HEK293 (cell line): ENCODE measurements around the gene FBLN2.

Experiments
- CTCF ChIA-PET: fragments of 350-600 bp; formaldehyde crosslinking; extraction: SDS; loops from one replicate; lab custom pipeline; 2021; ENCODE audit warnings: antibody characterized with exemption; lab: Yijun Ruan, JAX
- POLR2A ChIA-PET: fragments of 300-600 bp; formaldehyde crosslinking; extraction: SDS; loops from one replicate; lab custom pipeline; 2020; ENCODE audit warnings: antibody characterized with exemption, inconsistent platforms; lab: Yijun Ruan, JAX
- H3K27ac ChIP-seq: fragments of 200-500 bp; sonication (Bioruptor generic); 2 replicates; pipeline ENCODE4 v1.5.1; 2014; ENCODE audit warnings: low read depth, low read length, control low read depth, inconsistent platforms; ENCODE audit errors: extremely low read depth
- H3K36me3 ChIP-seq, 2 experiments: fragments of 200-500 bp in 1 of 2; sonication (Bioruptor generic) in 1 of 2; 1 replicate in 1 of 2; 2 replicates in 1 of 2; pipeline ENCODE4 v1.5.1; 2014 to 2017; ENCODE audit warnings: inconsistent platforms in 2 of 2, low read length in 2 of 2; ENCODE audit not compliant: control insufficient read depth in 2 of 2, insufficient read depth in 1 of 2
- H3K4me1 ChIP-seq: fragments of 200-500 bp; sonication (Bioruptor generic); 2 replicates; pipeline ENCODE4 v1.5.1; 2014; ENCODE audit warnings: mild to moderate bottlenecking, low read length, inconsistent platforms; ENCODE audit not compliant: control insufficient read depth, insufficient read depth
- H3K4me3 ChIP-seq: 2 replicates; pipeline ENCODE4 v1.5.1; 2011; ENCODE audit warnings: low read depth, mild to moderate bottlenecking, control low read depth, low read length, moderate library complexity
- H3K9me3 ChIP-seq: fragments of 200-500 bp; sonication (Bioruptor generic); 2 replicates; pipeline ENCODE4 v1.5.1; 2014; ENCODE audit warnings: low read depth, low read length, inconsistent platforms; ENCODE audit not compliant: control insufficient read depth, insufficient read depth
- EGR2 ChIP-seq: fragments of 450-650 bp; formaldehyde crosslinking; IDR thresholded peaks from 2 replicates; pipeline ENCODE4 v1.5.1; 2016; ENCODE audit warnings: low read depth, missing biosample characterization, missing genetic modification characterization
- GLIS1 ChIP-seq: fragments of 450-650 bp; formaldehyde crosslinking; IDR thresholded peaks from 2 replicates; pipeline ENCODE4 v1.5.1; 2016; ENCODE audit warnings: missing biosample characterization, missing genetic modification characterization
- HOXC10 ChIP-seq: sonication (generic); formaldehyde crosslinking; IDR thresholded peaks from 2 replicates; pipeline ENCODE4 v1.8.1; 2023; ENCODE audit warnings: mild to moderate bottlenecking, missing genetic modification reagents
- MEIS1 ChIP-seq: sonication (generic); formaldehyde crosslinking; IDR thresholded peaks from 2 replicates; pipeline ENCODE4 v1.8.1; 2022; ENCODE audit warnings: missing genetic modification reagents, mild to moderate bottlenecking, borderline replicate concordance
- MYNN ChIP-seq: fragments of 450-650 bp; formaldehyde crosslinking; IDR thresholded peaks from 2 replicates; pipeline ENCODE4 v1.5.1; 2016; ENCODE audit warnings: missing biosample characterization, missing genetic modification characterization, borderline replicate concordance
- SP7 ChIP-seq: fragments of 450-650 bp; formaldehyde crosslinking; IDR thresholded peaks from 2 replicates; pipeline ENCODE4 v1.5.1; 2016; ENCODE audit warnings: missing biosample characterization, missing genetic modification characterization
- TSHZ1 ChIP-seq: fragments of 450-650 bp; formaldehyde crosslinking; IDR thresholded peaks from 2 replicates; pipeline ENCODE4 v1.5.1; 2016; ENCODE audit warnings: missing biosample characterization, missing genetic modification characterization, borderline replicate concordance
- YY2 ChIP-seq: fragments of 450-650 bp; formaldehyde crosslinking; IDR thresholded peaks from 2 replicates; pipeline ENCODE4 v1.5.1; 2016; ENCODE audit warnings: missing biosample characterization, missing genetic modification characterization
- ZBTB1 ChIP-seq: fragments of 450-650 bp; formaldehyde crosslinking; IDR thresholded peaks from 2 replicates; pipeline ENCODE4 v1.5.1; 2016; ENCODE audit warnings: missing biosample characterization, missing genetic modification characterization
- ZBTB17 ChIP-seq: fragments of 450-650 bp; formaldehyde crosslinking; IDR thresholded peaks from 2 replicates; pipeline ENCODE4 v1.5.1; 2016; ENCODE audit warnings: missing biosample characterization, missing genetic modification characterization
- ZBTB8A ChIP-seq: fragments of 450-650 bp; formaldehyde crosslinking; IDR thresholded peaks from 2 replicates; pipeline ENCODE4 v1.5.1; 2016; ENCODE audit warnings: missing biosample characterization, missing genetic modification characterization
- ZFP37 ChIP-seq: fragments of 450-650 bp; formaldehyde crosslinking; IDR thresholded peaks from 2 replicates; pipeline ENCODE4 v1.5.1; 2016; ENCODE audit warnings: missing biosample characterization, missing genetic modification characterization
- ZNF133 ChIP-seq: fragments of 450-650 bp; formaldehyde crosslinking; IDR thresholded peaks from 2 replicates; pipeline ENCODE4 v1.5.1; 2016; ENCODE audit warnings: missing biosample characterization, missing genetic modification characterization
- ZNF214 ChIP-seq: fragments of 450-650 bp; formaldehyde crosslinking; IDR thresholded peaks from 2 replicates; pipeline ENCODE4 v1.5.1; 2017; ENCODE audit warnings: missing biosample characterization, mild to moderate bottlenecking, missing genetic modification characterization, borderline replicate concordance
- ZNF248 ChIP-seq: fragments of 450-650 bp; formaldehyde crosslinking; IDR thresholded peaks from 2 replicates; pipeline ENCODE4 v1.5.1; 2017; ENCODE audit warnings: missing biosample characterization, missing genetic modification characterization
- ZNF341 ChIP-seq: fragments of 450-650 bp; formaldehyde crosslinking; IDR thresholded peaks from 2 replicates; pipeline ENCODE4; 2016; ENCODE audit warnings: low read depth, missing biosample characterization, missing genetic modification characterization
- ZNF521 ChIP-seq: fragments of 450-650 bp; formaldehyde crosslinking; IDR thresholded peaks from 2 replicates; pipeline ENCODE4 v1.5.1; 2017; ENCODE audit warnings: missing biosample characterization, mild to moderate bottlenecking, missing genetic modification characterization
- ZNF621 ChIP-seq: fragments of 450-650 bp; formaldehyde crosslinking; IDR thresholded peaks from 2 replicates; pipeline ENCODE4 v1.5.1; 2017; ENCODE audit warnings: missing biosample characterization, missing genetic modification characterization
- ZNF654 ChIP-seq: fragments of 450-650 bp; formaldehyde crosslinking; IDR thresholded peaks from 2 replicates; pipeline ENCODE4 v1.5.1; 2016; ENCODE audit warnings: low read depth, missing biosample characterization, missing genetic modification characterization
- ZNF777 ChIP-seq: fragments of 450-650 bp; formaldehyde crosslinking; IDR thresholded peaks from 2 replicates; pipeline ENCODE4 v1.5.1; 2017; ENCODE audit warnings: missing biosample characterization, missing genetic modification characterization, borderline replicate concordance
- ZNF837 ChIP-seq: fragments of 450-650 bp; formaldehyde crosslinking; IDR thresholded peaks from 2 replicates; pipeline ENCODE4 v1.5.1; 2016; ENCODE audit warnings: missing biosample characterization, missing genetic modification characterization
- ZXDB ChIP-seq: fragments of 450-650 bp; formaldehyde crosslinking; IDR thresholded peaks from 2 replicates; pipeline ENCODE4 v1.5.1; 2016; ENCODE audit warnings: missing biosample characterization, missing genetic modification characterization
- TF ChIP-seq, protein P1 (sequence below): fragments of 450-650 bp; formaldehyde crosslinking; IDR thresholded peaks from 2 replicates; pipeline ENCODE4 v1.5.1; 2017; ENCODE audit warnings: missing biosample characterization, missing genetic modification characterization

The FBLN2 gene

GRCh38 chr3:13657660-13658435 lies 108.9 kb downstream of the FBLN2 start (continued):
- no peak for TF ChIP-seq TSHZ1 (tag by site-specific recombination)
- TF ChIP-seq ZBTB8A (tag by site-specific recombination), result 0 out of 2 replicates have a peak, but pooled peaks have one; percentile 26
- TF ChIP-seq ZNF133 (tag by site-specific recombination), result no peak
- no peak for TF ChIP-seq ZNF777 (tag by site-specific recombination)
- no peak for TF ChIP-seq ZNF621
- TF ChIP-seq ZBTB1 (tag by site-specific recombination), result no peak
- TF ChIP-seq YY2 (tag by site-specific recombination), result no peak
- TF ChIP-seq HOXC10 (CRISPR knock-in tag), result no peak
- no peak for TF ChIP-seq ZNF214 (tag by site-specific recombination)
- TF ChIP-seq ZNF837, result no peak
- TF ChIP-seq MEIS1 (CRISPR knock-in tag), result no peak
- no peak for TF ChIP-seq ZNF521 (tag by site-specific recombination)
- peak; percentile 58; the same call in 1 of the 2 replicates for TF ChIP-seq GLIS1 (tag by site-specific recombination)
- no peak for TF ChIP-seq MYNN (tag by site-specific recombination)
- no peak for TF ChIP-seq ZNF341
- peak; percentile 28; the same call in 1 of the 2 replicates for TF ChIP-seq ZBTB17 (tag by site-specific recombination)
- TF ChIP-seq ZNF654 (tag by site-specific recombination), result peak; percentile 82
- TF ChIP-seq ZXDB (tag by site-specific recombination), result no peak
- TF ChIP-seq SP7, result no peak
- TF ChIP-seq ZFP37 (tag by site-specific recombination), result peak; percentile 76; the same call in 1 of the 2 replicates
- TF ChIP-seq, all 188 proteins: peak for 15

DNA sequence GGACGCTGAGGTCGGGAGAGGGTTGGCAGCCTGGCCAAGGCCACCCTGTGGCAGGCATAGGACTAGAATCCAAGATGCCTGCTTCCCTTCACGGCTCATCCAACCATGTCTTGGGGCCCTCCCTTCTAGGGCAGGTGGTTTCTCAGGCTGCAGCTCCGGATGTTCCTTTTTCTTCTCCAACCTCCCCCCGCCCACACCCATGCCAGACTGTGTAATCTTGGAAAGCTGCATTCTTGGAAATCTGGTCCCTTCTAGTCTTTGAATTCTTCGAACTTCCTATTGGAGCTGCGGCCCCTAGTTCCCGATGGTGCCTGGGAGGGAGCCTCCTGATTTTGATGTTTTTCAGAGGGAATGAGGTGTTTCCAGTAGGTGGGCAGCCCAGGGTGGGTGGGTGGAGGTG lies 109.8 kb downstream of the FBLN2 start:
- POLR2A ChIA-PET, result interaction anchor here (0.7 kb wide), 1 partner anchor 1404 kb away, joined by 9 read pairs; no protein-coding TSS in a partner anchor
- CTCF ChIA-PET, result interaction anchor here (0.6 to 17.8 kb wide), 26 partner anchors 7 to 1263 kb away, joined by 3 to 589 read pairs (median 4); partner anchors contain the start of gene WNT7A

More for the DNA sequence above, 109.8 kb downstream of the FBLN2 start:
- H3K27ac ChIP-seq, result no peak overlapping the region
- TF ChIP-seq EGR2 (tag by site-specific recombination) (0 out of 2 replicates have a peak, but pooled peaks have one; percentile 25), ZNF248 (tag by site-specific recombination) (no peak)
- TF ChIP-seq, protein P1, sequence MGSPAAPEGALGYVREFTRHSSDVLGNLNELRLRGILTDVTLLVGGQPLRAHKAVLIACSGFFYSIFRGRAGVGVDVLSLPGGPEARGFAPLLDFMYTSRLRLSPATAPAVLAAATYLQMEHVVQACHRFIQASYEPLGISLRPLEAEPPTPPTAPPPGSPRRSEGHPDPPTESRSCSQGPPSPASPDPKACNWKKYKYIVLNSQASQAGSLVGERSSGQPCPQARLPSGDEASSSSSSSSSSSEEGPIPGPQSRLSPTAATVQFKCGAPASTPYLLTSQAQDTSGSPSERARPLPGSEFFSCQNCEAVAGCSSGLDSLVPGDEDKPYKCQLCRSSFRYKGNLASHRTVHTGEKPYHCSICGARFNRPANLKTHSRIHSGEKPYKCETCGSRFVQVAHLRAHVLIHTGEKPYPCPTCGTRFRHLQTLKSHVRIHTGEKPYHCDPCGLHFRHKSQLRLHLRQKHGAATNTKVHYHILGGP (tag by site-specific recombination), result peak; percentile 74
- H3K4me3 ChIP-seq, result no peak overlapping the region
- no peaks in the 10 kb centered on the region for H3K36me3 ChIP-seq
- H3K9me3 ChIP-seq, result no peaks in the 10 kb centered on the region
- no peaks in the 10 kb centered on the region for H3K4me1 ChIP-seq
